ENCODE data around the gene PODXL. TPM values are rescaled to one million over a fixed set of nuclear protein-coding genes. Genes with fewer than 3 reads are reported as not detected.

The PODXL gene
- total and polyA plus RNA-seq, 10 of the 15 experiments (the other 5 are each of a cell fraction or from before 2014, with no cell fraction given), result 0.04 to 1.8 (median 0.38) TPM

- in situ Hi-C loops (cut with MboI) (no loop called here), intact Hi-C loops (cut with micrococcal nuclease; ENCODE audit: unreplicated experiment) (loop anchor here (1.0 kb wide), 1 partner anchor 145 kb away; no protein-coding TSS in a partner anchor)
- TF ChIP-seq MTA2 (IDR thresholded peaks at IDR 0.05; ENCODE audit: low read depth), result no peak
- TF ChIP-seq, protein P1, sequence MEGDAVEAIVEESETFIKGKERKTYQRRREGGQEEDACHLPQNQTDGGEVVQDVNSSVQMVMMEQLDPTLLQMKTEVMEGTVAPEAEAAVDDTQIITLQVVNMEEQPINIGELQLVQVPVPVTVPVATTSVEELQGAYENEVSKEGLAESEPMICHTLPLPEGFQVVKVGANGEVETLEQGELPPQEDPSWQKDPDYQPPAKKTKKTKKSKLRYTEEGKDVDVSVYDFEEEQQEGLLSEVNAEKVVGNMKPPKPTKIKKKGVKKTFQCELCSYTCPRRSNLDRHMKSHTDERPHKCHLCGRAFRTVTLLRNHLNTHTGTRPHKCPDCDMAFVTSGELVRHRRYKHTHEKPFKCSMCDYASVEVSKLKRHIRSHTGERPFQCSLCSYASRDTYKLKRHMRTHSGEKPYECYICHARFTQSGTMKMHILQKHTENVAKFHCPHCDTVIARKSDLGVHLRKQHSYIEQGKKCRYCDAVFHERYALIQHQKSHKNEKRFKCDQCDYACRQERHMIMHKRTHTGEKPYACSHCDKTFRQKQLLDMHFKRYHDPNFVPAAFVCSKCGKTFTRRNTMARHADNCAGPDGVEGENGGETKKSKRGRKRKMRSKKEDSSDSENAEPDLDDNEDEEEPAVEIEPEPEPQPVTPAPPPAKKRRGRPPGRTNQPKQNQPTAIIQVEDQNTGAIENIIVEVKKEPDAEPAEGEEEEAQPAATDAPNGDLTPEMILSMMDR (IDR thresholded peaks at IDR 0.05 in 2 of 3, conservative IDR thresholded peaks at IDR 0.05 in 1 of 3; ENCODE audit: control insufficient read depth in 2 of 3, extremely low read depth in 1 of 3, insufficient read depth in 1 of 3, low read depth in 3 of 3, low read length in 3 of 3), result no peak
- TF ChIP-seq LARP7 (IDR thresholded peaks at IDR 0.05), result no peak
- TF ChIP-seq, protein P2, sequence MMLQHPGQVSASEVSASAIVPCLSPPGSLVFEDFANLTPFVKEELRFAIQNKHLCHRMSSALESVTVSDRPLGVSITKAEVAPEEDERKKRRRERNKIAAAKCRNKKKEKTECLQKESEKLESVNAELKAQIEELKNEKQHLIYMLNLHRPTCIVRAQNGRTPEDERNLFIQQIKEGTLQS (IDR thresholded peaks at IDR 0.05; ENCODE audit: borderline replicate concordance, extremely low read depth, low read depth, low read length), result no peak
- no peak for TF ChIP-seq ATF2 (IDR thresholded peaks at IDR 0.05; ENCODE audit: low read length)
- TF ChIP-seq RBBP5 (conservative IDR thresholded peaks at IDR 0.05), result no peak
- TF ChIP-seq USF1 (IDR thresholded peaks at IDR 0.05; ENCODE audit: borderline replicate concordance, extremely low read length, insufficient read depth, low read depth, low read length), result no peak
- TF ChIP-seq MYB (IDR thresholded peaks at IDR 0.05; ENCODE audit: borderline replicate concordance, low read depth, low read length), result no peak
- ChIA-PET POLR2A (no interaction called here), SMC1A (ENCODE audit: uncharacterized antibody, unreplicated experiment) (interaction anchor here (1.0 to 1.7 kb wide), 3 partner anchors 13 to 143 kb away, joined by 3 to 5 read pairs (median 5); no protein-coding TSS in a partner anchor), CTCF (interaction anchor here (0.7 to 3.8 kb wide), 13 partner anchors 10 to 809 kb away, joined by 3 to 21 read pairs (median 4); no protein-coding TSS in a partner anchor), RAD21 (ENCODE audit: unreplicated experiment) (interaction anchor here (1.3 kb wide), 1 partner anchor 146 kb away, joined by 8 read pairs; no protein-coding TSS in a partner anchor)
- Histone ChIP-seq H3K36me3 (ENCODE audit: control insufficient read depth in 2 of 2, insufficient read depth in 2 of 2, low read length in 1 of 2) (no peaks in the 10 kb centered on the region), H3K4me1 (ENCODE audit: control insufficient read depth, insufficient read depth, low read length) (no peaks in the 10 kb centered on the region), H3K9me3 (replicated peaks; ENCODE audit: control insufficient read depth, insufficient read depth, low read length) (no peaks in the 10 kb centered on the region), H3K79me2 (ENCODE audit: control insufficient read depth, insufficient read depth, low read length) (no peaks in the 10 kb centered on the region), H3K4me2 (ENCODE audit: control insufficient read depth, insufficient read depth) (no peak overlapping the region), H3K9ac (ENCODE audit: control insufficient read depth, insufficient read depth, low read length) (no peak overlapping the region), H3K4me3 (no peak overlapping the region), H3K27ac (ENCODE audit: control insufficient read depth, insufficient read depth) (no peak overlapping the region), H3K27me3 (replicated peaks in 1 of 2; ENCODE audit: control insufficient read depth in 2 of 2, insufficient read depth in 2 of 2, low read length in 1 of 2) (no peaks in the 10 kb centered on the region), H4K20me1 (ENCODE audit: control insufficient read depth, insufficient read depth) (no peaks in the 10 kb centered on the region), H2AFZ (ENCODE audit: control insufficient read depth, low read depth, low read length) (no peak overlapping the region)
- no peak for FAIRE-seq
- BruUV-seq (replicated peaks), result no TSS peak
- DNase-seq (ENCODE audit: low read depth, low spot score), result no peak
- 62% methylated on average over 10 of the region's 10 CpGs for WGBS (ENCODE audit: insufficient coverage, insufficient replicate concordance, low lambda C conversion rate, missing lambda C conversion rate)
- ATAC-seq, result no peak
Observed at GRCh38 chr7:131508754-131509486, 47.5 kb downstream of the PODXL start.
